EH (cell line): ENCODE data around the gene UTP4.

ENCODE experiments used
- DNase-seq: peaks from one replicate; pipeline ENCODE4 v3.0.0-alpha.2; 2015; ENCODE audit warnings: low read depth

Gene UTP4

GRCh38 chr16:69176033-69176800 lies 43.8 kb downstream of the UTP4 start:
- peak; percentile 86 for DNase-seq

DNA sequence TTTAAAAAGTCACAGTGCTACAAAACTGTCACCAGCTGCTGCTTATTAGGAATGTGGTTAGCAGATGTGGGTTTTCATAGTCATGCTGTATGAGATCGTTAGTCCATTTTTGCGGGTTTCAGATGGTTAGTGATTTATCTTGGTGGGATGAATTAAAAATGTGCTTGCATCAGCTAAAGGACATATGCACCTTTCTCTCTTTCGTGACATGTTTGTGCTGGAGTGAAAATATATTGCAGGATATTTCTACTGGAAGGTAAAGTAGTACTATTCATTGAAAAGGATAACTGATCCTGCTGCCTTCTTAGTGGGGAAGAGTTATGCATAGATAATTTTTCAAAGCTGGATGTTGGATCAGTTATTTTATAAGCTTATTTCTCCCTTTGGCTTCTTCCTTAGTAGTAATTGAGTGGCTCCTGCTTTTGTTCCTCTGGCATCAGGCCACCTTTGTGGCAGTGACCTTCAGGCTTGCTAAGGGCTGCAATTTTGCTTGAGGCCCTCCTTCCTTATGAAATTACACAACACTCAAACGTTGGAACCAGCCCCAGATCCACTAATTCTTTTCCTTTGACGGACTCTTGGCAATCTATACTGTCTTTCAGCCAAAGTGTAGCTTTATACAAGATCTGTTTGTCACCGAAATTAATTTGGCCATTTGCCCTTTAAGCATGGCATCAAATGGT lies 47.0 kb downstream of the UTP4 start:
- peak; percentile 92 for DNase-seq

- DNase-seq = no peak
These were observed 47.5 kb downstream of the UTP4 start for GRCh38 chr16:69180011-69180338.

GRCh38 chr16:69182730-69183416 lies 50.4 kb downstream of the UTP4 start:
- DNase-seq = peak; percentile 16

DNA sequence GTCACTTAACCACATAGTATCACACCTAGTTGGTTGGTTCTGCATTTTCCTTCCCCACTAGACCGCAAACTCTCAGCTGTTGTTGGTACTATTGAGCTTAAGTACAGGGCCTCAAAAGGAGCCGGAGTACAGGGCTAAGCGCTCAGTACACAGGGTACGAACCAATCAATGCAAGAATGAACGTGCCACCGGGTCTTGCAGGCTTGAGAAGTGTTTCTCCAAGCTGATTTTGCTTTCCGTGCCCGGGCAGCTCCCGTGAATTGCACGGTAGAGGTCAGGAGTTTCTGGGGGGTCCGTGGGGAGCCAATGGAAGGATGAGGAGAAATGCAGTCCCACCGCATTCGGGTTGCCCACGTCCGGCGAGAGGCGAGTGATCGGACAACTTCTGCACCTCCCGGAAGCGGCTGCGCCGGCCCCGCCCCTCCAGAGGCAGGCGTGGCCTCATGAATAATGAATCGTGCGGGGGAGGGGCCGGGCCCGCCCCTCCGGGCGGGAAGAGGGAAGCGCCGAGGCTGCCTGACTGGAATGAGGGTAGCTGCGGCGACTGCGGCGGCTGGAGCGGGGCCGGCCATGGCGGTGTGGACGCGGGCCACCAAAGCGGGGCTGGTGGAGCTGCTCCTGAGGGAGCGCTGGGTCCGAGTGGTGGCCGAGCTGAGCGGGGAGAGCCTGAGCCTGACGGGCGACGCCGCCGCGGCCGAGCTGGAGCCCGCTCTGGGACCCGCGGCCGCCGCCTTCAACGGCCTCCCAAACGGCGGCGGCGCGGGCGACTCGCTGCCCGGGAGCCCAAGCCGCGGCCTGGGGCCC lies 54.4 kb downstream of the UTP4 start, which contains the start of gene SNTB2:
Gene SNTB2, plus strand, starts transcription at position 523 of the 804 bp plus-strand sequence. Its CDS starts 3 bp downstream, at position 526.
- peak; percentile 91 for DNase-seq

GRCh38 chr16:69187446-69188235 lies 55.2 kb downstream of the UTP4 start:
- DNase-seq = peak; percentile 56

DNA sequence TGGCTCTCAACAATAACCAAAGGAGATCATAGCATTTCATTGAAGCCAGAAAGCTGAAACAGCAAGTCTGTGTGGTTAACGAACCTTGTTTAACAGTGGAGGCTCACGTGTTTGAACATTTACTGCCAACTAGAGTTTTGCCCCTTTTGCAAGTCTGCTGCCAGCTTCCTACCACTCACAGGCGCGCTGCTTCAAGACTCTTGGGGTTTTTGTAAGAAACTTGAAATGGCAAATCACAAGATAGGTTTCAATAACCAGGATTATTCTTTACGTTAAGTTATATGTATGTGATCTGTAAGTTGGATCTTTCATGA lies 55.7 kb downstream of the UTP4 start:
- DNase-seq = peak; percentile 53

DNA sequence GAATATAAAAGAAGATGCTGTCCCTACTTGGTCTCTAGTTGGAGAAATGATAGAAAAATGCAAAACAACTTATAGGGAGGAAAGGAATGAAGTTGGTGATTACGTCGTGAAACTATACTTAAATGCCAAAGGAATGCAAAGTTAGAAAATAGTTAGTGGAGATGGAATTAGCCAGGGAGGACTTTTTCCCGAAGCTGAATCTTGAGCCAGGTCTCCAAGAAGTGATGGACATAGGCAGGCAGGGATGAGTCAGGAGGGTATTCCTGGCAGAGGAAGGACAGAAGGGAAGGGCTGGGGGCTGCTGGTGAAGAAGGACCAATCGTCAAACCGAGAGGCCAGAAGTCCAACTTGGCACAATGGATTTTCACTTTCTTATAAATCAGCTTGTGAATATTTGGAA lies 56.3 kb downstream of the UTP4 start:
- peak; percentile 77 for DNase-seq

- peak; percentile 13 for DNase-seq
These were observed 57.7 kb downstream of the UTP4 start for GRCh38 chr16:69190046-69190588.

GRCh38 chr16:69190598-69190997 lies 58.1 kb downstream of the UTP4 start:
- DNase-seq = peak; percentile 30

DNA sequence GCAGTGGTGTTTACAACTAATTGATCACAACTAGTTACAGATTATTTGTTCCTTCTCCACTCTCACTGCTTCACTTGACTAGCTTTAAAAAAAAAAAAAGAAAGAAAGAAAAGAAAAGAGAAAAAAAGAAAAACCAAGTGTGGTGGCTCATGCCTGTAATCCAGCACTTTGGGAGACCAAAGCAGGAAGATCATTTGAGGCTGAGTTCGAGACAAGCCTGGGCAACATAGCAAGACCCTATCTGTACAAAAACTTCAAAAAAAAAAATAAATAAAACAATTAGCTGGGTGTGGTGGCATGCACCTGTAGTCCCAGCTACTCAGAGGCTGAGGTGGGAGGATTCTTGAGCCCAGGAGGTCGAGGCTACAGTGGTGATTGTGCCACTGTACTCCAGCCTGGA lies 58.7 kb downstream of the UTP4 start:
- no peak for DNase-seq

- DNase-seq = peak; percentile 76
These were observed 61.4 kb downstream of the UTP4 start for GRCh38 chr16:69193855-69194254.

DNA sequence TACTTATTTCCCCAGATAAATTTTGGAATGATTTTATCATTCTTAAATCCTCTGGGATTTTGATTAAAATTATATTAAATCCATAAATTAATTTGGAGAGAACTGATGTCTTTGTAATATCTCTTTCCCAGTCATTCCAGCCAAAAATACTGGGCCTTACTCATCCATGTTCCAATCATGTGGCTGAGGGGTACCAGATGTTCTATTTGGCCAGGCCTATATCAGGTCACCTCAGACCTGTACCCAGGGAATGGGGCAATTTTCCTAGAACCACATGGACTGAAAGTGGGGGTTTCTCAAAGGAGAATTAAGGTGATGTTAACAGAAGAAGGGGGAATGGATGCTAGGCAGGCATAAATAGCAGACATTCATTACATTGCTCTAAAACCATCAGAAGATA lies 62.0 kb downstream of the UTP4 start:
- no peak for DNase-seq

- peak; percentile 12 for DNase-seq
These were observed 63.0 kb downstream of the UTP4 start for GRCh38 chr16:69195369-69196029.

DNA sequence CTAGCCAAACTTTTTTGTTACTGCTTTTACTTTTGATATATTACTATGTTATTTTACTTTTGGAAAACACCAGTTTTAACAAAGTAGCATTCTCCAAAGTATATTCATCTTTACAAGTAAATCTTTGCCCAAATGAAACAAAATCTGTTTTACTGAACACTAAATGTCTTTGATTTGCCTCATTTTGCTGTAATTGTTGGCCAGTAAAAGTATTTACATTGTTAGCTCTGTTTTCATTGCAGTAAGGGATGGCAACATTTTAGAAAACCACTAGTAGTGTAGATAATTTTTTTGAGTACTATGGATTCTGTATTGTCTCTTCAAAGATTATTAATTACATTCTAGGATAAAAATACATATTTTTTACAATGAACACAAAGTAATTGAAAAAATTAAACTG lies 65.1 kb downstream of the UTP4 start:
- DNase-seq = no peak

DNA sequence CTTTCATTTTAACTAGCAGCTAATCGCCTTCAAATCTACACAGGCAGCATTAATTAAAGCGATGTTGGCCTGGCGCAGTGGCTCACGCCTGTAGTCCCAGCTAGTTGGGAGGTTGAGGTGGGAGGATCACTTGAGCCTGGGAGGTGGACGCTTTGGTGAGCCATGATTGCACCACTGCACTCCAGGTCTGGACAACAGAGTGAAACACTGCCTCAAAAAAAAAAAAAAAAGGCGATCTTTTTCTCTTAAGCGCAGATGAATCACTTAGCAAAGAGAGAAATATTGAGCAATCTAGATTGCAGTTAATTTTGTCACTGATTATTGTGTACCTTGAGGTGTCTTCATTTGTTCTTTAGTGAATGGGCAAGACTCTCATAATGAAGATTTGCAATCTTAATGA lies 66.9 kb downstream of the UTP4 start:
- peak; percentile 54 for DNase-seq

- no peak for DNase-seq
These were observed 68.8 kb downstream of the UTP4 start for GRCh38 chr16:69201291-69201690.

- DNase-seq = no peak
These were observed 69.3 kb downstream of the UTP4 start for GRCh38 chr16:69201787-69202186.

- DNase-seq = peak; percentile 60
These were observed 71.7 kb downstream of the UTP4 start for GRCh38 chr16:69204172-69204571.

DNA sequence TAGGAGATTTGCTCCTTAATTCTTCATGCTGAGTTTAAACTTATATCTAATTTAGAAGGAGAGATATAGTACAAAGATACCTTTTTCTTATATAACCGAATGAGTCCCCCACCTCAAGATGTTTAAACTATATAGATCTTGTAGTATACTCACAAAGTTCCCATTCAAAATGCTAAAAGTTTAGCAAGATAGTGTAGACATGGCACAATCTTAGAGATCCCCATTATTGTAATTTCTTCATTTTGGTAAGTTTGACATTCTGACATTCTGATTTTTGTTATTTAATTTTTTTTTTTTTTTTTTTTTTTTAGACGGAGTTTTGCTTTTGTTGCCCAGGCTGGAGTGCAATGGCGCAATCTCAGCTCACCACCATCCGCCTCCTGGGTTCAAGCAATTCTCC lies 77.3 kb downstream of the UTP4 start:
- no peak for DNase-seq

DNA sequence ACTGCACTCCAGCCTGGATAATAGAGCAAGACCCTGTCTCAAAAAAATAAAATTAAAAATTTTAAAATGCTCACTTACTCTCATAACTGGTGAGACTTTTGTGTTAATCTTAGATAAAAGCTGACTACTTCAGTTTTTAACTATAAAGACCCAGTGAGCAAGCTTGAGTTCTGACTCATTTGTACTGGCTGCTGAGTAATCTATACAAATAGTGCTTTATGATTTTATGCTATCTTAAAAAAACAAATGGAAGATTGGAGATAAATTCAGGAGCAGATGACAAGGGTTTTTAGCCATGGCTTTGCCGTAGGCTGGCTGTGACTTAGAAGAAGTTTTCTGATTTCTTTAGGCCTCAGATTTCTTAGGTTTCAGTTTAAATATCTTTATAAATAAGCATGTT lies 85.0 kb downstream of the UTP4 start:
- DNase-seq = peak; percentile 77
